Stimulated activated CD8-positive, alpha-beta memory T cell treated with anti-CD3 and anti-CD28 coated beads, Interleukin-2, amount 100 ng/mL, for 48 hours (primary cell): ENCODE results near the gene GRID1.

Experiments
- DNase-seq, 2 donors: peaks; one replicate each; pipeline ENCODE4 v3.0.0-alpha.2; 2020; ENCODE audit warnings: low read depth in 2 of 2

The GRID1 gene

DNA sequence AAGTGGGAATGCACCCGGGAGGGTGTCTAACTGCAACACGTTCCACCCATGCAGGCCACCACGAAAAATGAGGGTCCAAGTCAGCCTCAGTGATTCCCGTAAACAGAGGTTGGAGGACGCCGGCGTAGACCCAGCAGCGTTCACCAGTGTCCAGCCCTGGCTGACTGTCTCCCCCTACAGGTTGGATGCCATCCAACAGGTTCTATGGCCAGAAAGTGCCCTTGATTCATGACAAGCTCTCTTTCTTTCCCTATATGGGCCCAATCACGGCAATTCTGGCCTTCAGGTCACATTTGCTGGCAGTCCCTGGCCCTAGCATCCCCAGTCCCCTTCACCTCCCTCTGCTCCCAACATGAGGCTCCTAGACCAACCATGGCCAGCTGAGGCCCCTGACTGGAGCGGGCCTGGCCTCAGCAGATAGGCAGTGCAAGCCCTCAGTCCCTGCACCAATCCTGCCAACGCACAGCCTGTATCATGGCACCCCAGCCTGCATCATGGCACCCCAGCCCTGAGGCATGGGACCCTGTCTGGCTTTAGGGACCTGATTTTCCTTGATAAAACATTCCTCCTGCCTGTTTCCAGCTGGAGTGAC lies 227.4 kb downstream of the GRID1 start:
- peak in 1 of 2 donors; percentile 6 for DNase-seq

DNA sequence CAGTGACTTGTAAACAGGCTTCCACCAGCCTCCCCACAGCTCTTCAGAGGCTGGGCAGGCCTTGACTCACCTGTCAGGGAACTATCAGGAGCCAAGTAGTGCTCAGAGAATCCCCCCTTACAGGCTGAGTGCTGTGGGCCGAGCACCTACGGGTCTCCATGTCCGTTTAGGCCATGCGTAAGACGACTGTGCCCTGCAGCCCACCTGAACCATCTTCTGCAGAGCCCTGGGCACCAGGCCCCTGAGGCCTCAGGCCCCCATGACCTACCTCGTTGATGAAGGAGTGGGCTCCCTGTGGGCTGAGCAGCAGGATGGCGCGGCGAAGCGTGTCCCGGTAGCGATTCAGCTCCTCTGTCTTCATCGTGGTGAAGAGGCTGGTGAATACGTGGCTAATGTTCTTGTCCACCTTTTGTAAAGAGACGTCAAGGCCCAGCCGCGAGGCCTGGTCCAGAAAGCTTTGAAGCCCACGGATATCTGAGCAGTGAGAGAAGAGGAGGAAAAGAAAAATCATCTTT lies 228.0 kb downstream of the GRID1 start:
- no peak for DNase-seq

GRCh38 chr10:86137561-86137960 lies 229.0 kb downstream of the GRID1 start:
- DNase-seq: no peak

DNA sequence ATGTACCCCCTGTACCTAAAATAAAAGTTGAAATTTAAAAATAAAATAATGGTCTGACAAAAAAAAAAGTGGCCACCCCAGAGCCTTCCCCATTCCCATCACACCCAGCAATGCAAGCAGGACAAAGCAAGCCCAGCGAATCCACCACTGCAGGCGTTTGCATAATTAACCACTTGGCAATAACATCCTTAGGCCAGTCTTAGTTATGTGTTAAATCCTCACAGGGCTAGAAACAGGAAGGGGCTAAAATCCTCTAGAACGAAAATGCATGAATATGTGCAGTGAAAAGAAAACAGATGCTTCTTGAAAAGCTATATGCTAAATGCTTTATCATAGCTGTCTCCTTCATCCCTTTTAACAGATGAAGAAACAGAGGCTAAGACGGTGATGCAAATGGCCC lies 229.7 kb downstream of the GRID1 start:
- no peak for DNase-seq

DNA sequence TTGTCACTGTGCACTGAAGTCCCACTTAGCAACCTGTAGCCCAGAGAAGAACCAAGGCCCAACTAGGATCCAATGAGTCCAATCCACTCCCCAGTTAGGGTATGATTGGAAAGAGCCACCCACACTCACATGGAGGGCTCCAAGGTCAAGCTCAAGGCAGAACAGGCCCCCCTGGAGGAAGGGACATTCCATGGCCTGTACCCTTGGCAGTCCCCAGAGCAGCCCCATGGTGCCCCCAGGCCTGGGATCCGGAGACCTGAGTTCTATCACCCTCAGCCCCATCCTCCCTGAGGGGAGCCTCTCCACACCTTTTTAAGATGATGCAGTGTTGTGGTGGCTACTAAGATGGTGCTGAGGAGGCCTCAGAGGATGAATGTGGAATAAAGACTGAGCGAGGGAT lies 231.4 kb downstream of the GRID1 start:
- no peak for DNase-seq

- no peak for DNase-seq
Observed at GRCh38 chr10:86130737-86131475, 235.7 kb downstream of the GRID1 start.

- no peak for DNase-seq
Observed at GRCh38 chr10:86130041-86130440, 236.6 kb downstream of the GRID1 start.

DNA sequence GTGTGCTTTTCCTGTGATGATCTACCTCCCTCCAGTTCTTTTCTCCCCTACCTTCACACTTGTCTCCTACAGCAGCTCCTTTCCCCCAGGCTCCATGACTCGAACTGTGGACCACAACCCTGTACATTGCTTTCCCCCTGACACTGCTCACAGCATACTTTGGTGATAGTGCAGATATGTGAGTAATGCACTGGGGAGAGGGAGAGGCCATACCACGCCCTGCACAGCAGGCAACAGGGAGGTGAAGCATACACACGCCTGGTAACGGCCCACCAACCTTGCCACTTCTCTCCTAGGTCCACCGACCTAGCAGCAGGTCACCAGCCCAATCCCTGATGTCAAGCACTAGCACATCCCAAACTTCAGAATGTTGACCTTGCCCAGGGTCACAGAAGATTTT lies 238.2 kb downstream of the GRID1 start:
- no peak for DNase-seq

- DNase-seq: no peak
Observed at GRCh38 chr10:86127274-86127819, 239.2 kb downstream of the GRID1 start.

DNA sequence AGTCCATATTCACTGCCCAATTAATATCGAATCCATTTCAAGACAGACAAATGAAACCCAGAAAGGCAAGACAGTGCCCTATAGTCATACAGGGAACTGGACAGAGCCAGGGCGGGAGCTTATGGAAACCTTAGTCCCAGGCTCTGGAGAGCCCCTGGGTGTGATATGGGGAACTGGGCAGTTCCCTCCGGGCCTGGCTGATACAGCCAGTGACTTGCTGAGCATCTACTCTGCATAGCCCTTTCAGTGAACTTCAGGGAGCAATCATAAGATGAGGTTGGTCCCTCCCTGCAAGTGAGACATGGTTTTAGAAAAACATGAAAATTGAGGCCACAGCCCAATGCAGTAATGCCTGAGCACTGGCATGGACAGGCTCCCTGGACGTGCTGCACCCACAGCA lies 241.9 kb downstream of the GRID1 start:
- no peak for DNase-seq

GRCh38 chr10:86123715-86124114 lies 242.9 kb downstream of the GRID1 start:
- no peak for DNase-seq

DNA sequence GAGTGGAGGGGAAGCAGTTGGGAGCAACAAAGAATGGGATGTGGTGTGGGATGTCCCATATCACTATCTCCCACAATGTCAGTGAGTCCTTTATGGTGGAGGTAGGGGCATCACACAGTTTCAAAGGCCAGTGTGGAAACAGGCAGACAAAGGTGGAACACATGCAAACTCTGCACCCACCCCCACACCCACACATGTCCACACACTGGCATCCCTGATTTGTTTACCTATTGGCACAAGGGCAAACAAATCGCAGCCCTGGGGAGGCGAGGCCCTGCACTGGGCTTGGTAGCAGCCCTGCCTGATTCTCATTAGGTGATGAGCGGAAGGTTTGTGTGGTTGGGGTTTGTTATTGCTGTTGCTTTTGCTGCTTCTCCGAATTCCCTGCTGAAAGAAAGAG lies 243.3 kb downstream of the GRID1 start:
- DNase-seq: no peak

GRCh38 chr10:86122646-86123045 lies 243.9 kb downstream of the GRID1 start:
- no peak for DNase-seq

DNA sequence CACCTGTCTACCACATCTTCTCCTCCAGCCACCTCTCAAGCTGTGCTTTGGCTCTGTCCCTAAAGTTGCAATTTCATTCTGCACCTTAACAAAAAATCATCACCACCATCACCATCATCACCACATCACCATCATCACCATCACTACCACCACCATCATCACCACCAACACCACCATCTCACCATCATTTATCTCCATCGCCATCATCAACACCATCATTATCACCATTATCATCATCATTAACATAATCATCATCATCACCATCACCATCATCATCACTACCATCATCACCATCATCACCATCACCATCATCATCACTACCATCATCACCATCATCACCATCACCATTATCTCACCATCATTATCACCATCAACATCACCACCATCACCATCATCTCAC lies 245.4 kb downstream of the GRID1 start:
- DNase-seq: no peak

DNA sequence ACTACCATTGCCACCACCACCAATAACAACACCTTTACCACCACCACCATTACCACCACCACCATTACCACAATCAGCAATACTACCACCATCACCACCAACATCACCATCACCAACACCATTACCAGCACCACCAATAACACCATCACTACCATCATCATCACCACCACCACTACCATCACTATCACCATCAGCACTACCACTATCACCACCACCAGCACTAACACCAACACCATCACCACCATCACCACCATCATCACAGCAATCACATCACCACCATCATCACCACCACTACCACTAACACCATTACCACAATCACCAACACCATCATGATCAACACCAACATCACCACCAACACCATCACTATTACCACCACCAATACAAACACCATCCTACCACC lies 249.5 kb downstream of the GRID1 start:
- no peak for DNase-seq

- no peak for DNase-seq
Observed at GRCh38 chr10:86113983-86114382, 252.6 kb downstream of the GRID1 start.

DNA sequence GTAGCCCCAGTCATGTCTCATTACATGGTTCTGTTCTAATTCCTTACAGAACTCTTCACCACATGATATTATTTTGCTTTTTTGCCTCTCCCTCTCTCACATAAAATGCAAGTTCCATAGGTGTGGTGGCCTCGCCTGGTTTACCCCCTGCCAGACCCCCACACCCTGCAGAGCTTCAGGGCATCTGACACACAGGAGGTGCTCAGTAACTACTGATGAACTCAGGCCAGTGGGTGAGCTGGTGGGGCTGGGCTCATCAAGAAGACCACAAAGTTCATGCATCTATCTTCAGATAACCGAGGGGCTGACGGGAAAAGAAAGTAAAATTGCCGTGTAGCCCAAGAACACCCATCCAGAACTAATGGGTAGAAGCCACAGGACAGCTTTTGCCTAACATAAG lies 253.1 kb downstream of the GRID1 start:
- no peak for DNase-seq

- DNase-seq: no peak
Observed at GRCh38 chr10:86113044-86113443, 253.6 kb downstream of the GRID1 start.

GRCh38 chr10:86111902-86112545 lies 254.6 kb downstream of the GRID1 start:
- no peak for DNase-seq

- DNase-seq: no peak
Observed at GRCh38 chr10:86110156-86110786, 256.3 kb downstream of the GRID1 start.

DNA sequence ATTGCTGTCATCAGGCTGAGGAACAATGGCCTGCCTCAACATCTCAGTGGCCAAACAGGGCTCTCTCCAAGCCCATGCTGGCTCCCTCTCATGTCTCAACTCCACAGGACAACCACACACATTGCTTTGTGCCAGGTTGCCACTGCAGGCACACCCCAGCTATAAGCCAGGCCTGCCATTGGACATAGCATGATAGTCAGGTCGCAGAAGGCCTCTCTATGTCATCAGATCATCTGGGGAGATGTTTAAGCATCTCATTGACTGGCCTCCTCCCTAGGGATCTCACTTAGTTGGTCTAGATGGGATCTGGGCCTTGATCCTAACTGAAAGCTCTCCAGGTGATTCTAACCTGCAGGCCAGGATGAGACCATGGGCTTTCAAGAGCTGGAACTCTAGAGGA lies 257.2 kb downstream of the GRID1 start:
- DNase-seq: no peak

GRCh38 chr10:86108696-86109095 lies 257.9 kb downstream of the GRID1 start:
- no peak for DNase-seq
